A673 (cell line): Measurements from ENCODE around the gene MAGEF1.

Experiments
- CTCF ChIP-seq: fragments of 300-800, 200-600 bp; sonication (generic); conservative IDR thresholded peaks from 2 replicates; pipeline ENCODE4 v1.5.1; 2017; ENCODE audit warnings: low read depth, mild to moderate bottlenecking, antibody characterized with exemption, low read length, moderate library complexity, mixed read lengths
- EZH2 ChIP-seq: fragments of 200-600 bp; sonication (generic); IDR thresholded peaks from 2 replicates; pipeline ENCODE4 v1.6.1; 2017; ENCODE audit warnings: borderline replicate concordance, low read depth, mild to moderate bottlenecking, mixed read lengths, antibody characterized with exemption, low read length; ENCODE audit not compliant: poor library complexity, severe bottlenecking

GRCh38 chr3:184683234-184683633 lies 28.6 kb downstream of the MAGEF1 start:
- TF ChIP-seq CTCF (no peak), EZH2 (no peak)
